Measurements from ENCODE around the gene IL17REL.

GRCh38 chr22:50058061-50058905 lies 45.7 kb upstream of the IL17REL start, which contains the start of gene TTLL8:
- TF ChIP-seq POLR2A (IDR thresholded peaks at IDR 0.05) (no peak), CTCF (IDR thresholded peaks at IDR 0.05) (no peak)

Measured in body of pancreas (tissue), 4 donors.